H1 (cell line): ENCODE data around the gene DIPK1A. TPM values are rescaled to one million over a fixed set of nuclear protein-coding genes. Genes with fewer than 3 reads are reported as not detected.

Source experiments
- CTCF ChIA-PET: fragments of 300-600 bp; sonication (Branson Sonifier 250); formaldehyde crosslinking; loops from one replicate; lab custom pipeline; 2021; ENCODE audit not compliant: partially characterized antibody; lab: Charles Lee
- POLR2A ChIA-PET: fragments of 300-600 bp; sonication (Branson Sonifier 250); formaldehyde crosslinking; loops from one replicate; lab custom pipeline; 2021; ENCODE audit warnings: inconsistent platforms; ENCODE audit not compliant: partially characterized antibody; lab: Charles Lee
- DNase-seq, 2 experiments: peaks; one replicate each; pipeline versions ENCODE4 v3.0.0 to v3.0.0-alpha.2; 2010 to 2022; ENCODE audit warnings: low spot score in 2 of 2, low read depth in 1 of 2, mixed read lengths in 1 of 2
- FAIRE-seq: peaks from 2 replicates; lab custom pipeline; 2011; peaks lifted over from hg19 to GRCh38; lab: Jason Lieb, UNC
- H2AFZ ChIP-seq: 2 replicates; pipeline ENCODE4 v1.8.1; 2012; ENCODE audit warnings: low read length, inconsistent platforms
- H2AK5ac ChIP-seq: 2 replicates; pipeline ENCODE4 v1.6.1; 2013; ENCODE audit warnings: low read depth, low read length
- H2BK120ac ChIP-seq: replicated peaks from 2 replicates; pipeline ENCODE3; 2013; ENCODE audit warnings: low read depth, low read length, inconsistent platforms
- H2BK12ac ChIP-seq: 2 replicates; pipeline ENCODE4 v1.6.1; 2013; ENCODE audit warnings: low read depth, low read length
- H2BK15ac ChIP-seq: 2 replicates; pipeline ENCODE4 v1.6.1; 2013; ENCODE audit warnings: low read length
- H2BK20ac ChIP-seq: 2 replicates; pipeline ENCODE4 v1.6.1; 2013; ENCODE audit warnings: low read length
- H2BK5ac ChIP-seq: 2 replicates; pipeline ENCODE4 v1.6.1; 2013; ENCODE audit warnings: low read depth, low read length
- H3K14ac ChIP-seq: 2 replicates; pipeline ENCODE4 v1.6.1; 2013; ENCODE audit warnings: inconsistent platforms; ENCODE audit not compliant: insufficient read length
- H3K18ac ChIP-seq: 2 replicates; pipeline ENCODE4 v1.6.1; 2013; ENCODE audit warnings: low read length; ENCODE audit errors: extremely low read depth
- H3K23ac ChIP-seq: 2 replicates; pipeline ENCODE4 v1.6.1; 2013; ENCODE audit warnings: inconsistent platforms; ENCODE audit not compliant: insufficient read length
- H3K23me2 ChIP-seq: 2 replicates; pipeline ENCODE4 v1.6.1; 2013; ENCODE audit warnings: low read depth, low read length
- H3K27ac ChIP-seq: 2 replicates; pipeline ENCODE4 v1.6.1; 2011; ENCODE audit warnings: low read depth, low read length, inconsistent platforms
- H3K27me3 ChIP-seq, 4 experiments: replicated peaks in 1 of 4; 1 replicate in 1 of 4; 2 replicates in 3 of 4; pipeline versions ENCODE4 v1.6.1 to v1.8.1; 2011 to 2013; ENCODE audit warnings: low read length in 3 of 4, mild to moderate bottlenecking in 3 of 4, inconsistent platforms in 2 of 4, mixed read lengths in 2 of 4, moderate library complexity in 1 of 4; ENCODE audit not compliant: control insufficient read depth in 3 of 4, insufficient read depth in 3 of 4; ENCODE audit errors: extremely low read depth in 1 of 4
- H3K36me3 ChIP-seq, 4 experiments: 2 replicates each; pipeline versions ENCODE4 v1.6.1 to v1.8.1; 2011 to 2013; ENCODE audit warnings: mild to moderate bottlenecking in 4 of 4, low read length in 3 of 4, moderate library complexity in 2 of 4, control low read depth in 1 of 4, inconsistent platforms in 1 of 4; ENCODE audit not compliant: insufficient read depth in 4 of 4, control insufficient read depth in 2 of 4
- H3K4ac ChIP-seq: replicated peaks from 2 replicates; pipeline ENCODE3; 2013; ENCODE audit warnings: low read length, low read depth, mixed read lengths, inconsistent platforms; ENCODE audit not compliant: insufficient read length
- H3K4me1 ChIP-seq, 4 experiments: replicated peaks in 1 of 4; 1 replicate in 1 of 4; 2 replicates in 3 of 4; pipeline versions ENCODE4 v1.6.1 to v1.8.1; 2011 to 2013; ENCODE audit warnings: low read length in 3 of 4, inconsistent platforms in 2 of 4, mixed read lengths in 1 of 4; ENCODE audit not compliant: insufficient read depth in 4 of 4, control insufficient read depth in 3 of 4
- H3K4me2 ChIP-seq, 2 experiments: 2 replicates each; pipeline versions ENCODE4 v1.6.1 to v1.8.1; 2011 to 2013; ENCODE audit warnings: low read depth in 2 of 2, low read length in 2 of 2, control low read depth in 1 of 2, inconsistent platforms in 1 of 2, mild to moderate bottlenecking in 1 of 2; ENCODE audit not compliant: insufficient read depth in 1 of 2
- H3K4me3 ChIP-seq, 4 experiments: fragments of 200-600, 300-600 bp in 1 of 4; sonication (generic), shearing (Covaris generic), sonication (Bioruptor Twin) in 1 of 4; 2 replicates each; pipeline versions ENCODE4 v1.5.1 to v1.8.1; 2011 to 2016; ENCODE audit warnings: low read length in 4 of 4, low read depth in 3 of 4, control low read depth in 2 of 4, inconsistent platforms in 2 of 4, mild to moderate bottlenecking in 2 of 4, mixed read lengths in 1 of 4, moderate library complexity in 1 of 4; ENCODE audit not compliant: insufficient read depth in 2 of 4; ENCODE audit errors: extremely low read depth in 1 of 4
- H3K56ac ChIP-seq: replicated peaks from 2 replicates; pipeline ENCODE3; 2013; ENCODE audit warnings: low read depth, mild to moderate bottlenecking, mixed read lengths, low read length, inconsistent platforms; ENCODE audit not compliant: insufficient read length
- H3K79me1 ChIP-seq: 2 replicates; pipeline ENCODE4 v1.6.1; 2013; ENCODE audit warnings: low read depth, low read length, control low read depth
- H3K79me2 ChIP-seq, 2 experiments: 2 replicates each; pipeline versions ENCODE4 v1.6.1 to v1.8.1; 2012 to 2013; ENCODE audit warnings: low read length in 2 of 2, mild to moderate bottlenecking in 2 of 2, inconsistent platforms in 1 of 2; ENCODE audit not compliant: insufficient read depth in 2 of 2, control insufficient read depth in 1 of 2
- H3K9ac ChIP-seq, 4 experiments: replicated peaks in 1 of 4; 1 replicate in 1 of 4; 2 replicates in 3 of 4; pipeline versions ENCODE4 v1.6.1 to v1.8.1; 2011 to 2013; ENCODE audit warnings: low read depth in 3 of 4, low read length in 3 of 4, control low read depth in 2 of 4, mild to moderate bottlenecking in 2 of 4, moderate library complexity in 2 of 4, inconsistent platforms in 1 of 4; ENCODE audit errors: extremely low read depth in 1 of 4
- H3K9me3 ChIP-seq, 2 experiments: 2 replicates each; pipeline versions ENCODE4 v1.6.1 to v1.8.1; 2012 to 2013; ENCODE audit warnings: mild to moderate bottlenecking in 2 of 2, moderate library complexity in 2 of 2, control low read depth in 1 of 2, inconsistent platforms in 1 of 2, low read depth in 1 of 2, low read length in 1 of 2, mixed read lengths in 1 of 2; ENCODE audit not compliant: insufficient read depth in 2 of 2
- H4K20me1 ChIP-seq, 2 experiments: replicated peaks in 1 of 2; 2 replicates each; pipeline versions ENCODE3 to v1.8.1; 2011 to 2013; ENCODE audit warnings: inconsistent platforms in 2 of 2, low read length in 2 of 2, mild to moderate bottlenecking in 1 of 2; ENCODE audit not compliant: insufficient read depth in 2 of 2, control insufficient read depth in 1 of 2
- H4K5ac ChIP-seq: 2 replicates; pipeline ENCODE4 v1.6.1; 2013; ENCODE audit warnings: low read length, low read depth, mixed read lengths, inconsistent platforms; ENCODE audit not compliant: insufficient read length
- H4K8ac ChIP-seq: 2 replicates; pipeline ENCODE4 v1.8.0; 2013; ENCODE audit warnings: mild to moderate bottlenecking, moderate library complexity, low read length, inconsistent platforms; ENCODE audit not compliant: insufficient read depth; ENCODE audit errors: extremely low read depth
- H4K91ac ChIP-seq: replicated peaks from 2 replicates; pipeline ENCODE3; 2013; ENCODE audit warnings: low read length, mixed read lengths, inconsistent platforms; ENCODE audit not compliant: insufficient read length
- CTBP2 ChIP-seq: IDR thresholded peaks from 2 replicates; pipeline ENCODE4 v1.7.0; 2011; ENCODE audit warnings: borderline replicate concordance, mild to moderate bottlenecking, moderate library complexity, mixed read lengths, low read length; ENCODE audit not compliant: insufficient read depth, insufficient read length
- JUN ChIP-seq: IDR thresholded peaks from 2 replicates; pipeline ENCODE4 v1.6.1; 2011; ENCODE audit warnings: low read depth, mild to moderate bottlenecking, improper control_type of control experiment, low read length
- KDM5A ChIP-seq: fragments of 200-600 bp; IDR thresholded peaks from 2 replicates; pipeline ENCODE4 v1.7.1; 2012; ENCODE audit warnings: mild to moderate bottlenecking, low read length, inconsistent platforms, mixed read lengths
- POLR2AphosphoS5 ChIP-seq: IDR thresholded peaks from 2 replicates; pipeline ENCODE4 v1.6.1; 2011; ENCODE audit warnings: low read depth, low read length
- SUZ12 ChIP-seq: fragments of 200-600 bp; sonication (generic); IDR thresholded peaks from 2 replicates; pipeline ENCODE4 v1.6.1; 2012; ENCODE audit warnings: mild to moderate bottlenecking, inconsistent platforms, low read length, moderate library complexity, mixed read lengths
- TEAD4 ChIP-seq: IDR thresholded peaks from 2 replicates; pipeline ENCODE4 v1.6.1; 2012; ENCODE audit warnings: low read depth, low read length, inconsistent platforms, mixed read lengths
- WGBS, 2 experiments: shearing (Covaris generic) in 1 of 2; methylation state at CpG; one replicate each; pipeline versions ENCODE4 v1.1.6 to v1.1.7; 2013 to 2015; ENCODE audit warnings: low lambda C conversion rate in 2 of 2, mixed read lengths in 2 of 2, inconsistent platforms in 1 of 2, low coverage in 1 of 2, missing lambda C conversion rate in 1 of 2; ENCODE audit not compliant: insufficient replicate concordance in 2 of 2, insufficient coverage in 1 of 2, insufficient read length in 1 of 2; ENCODE audit errors: extremely low coverage in 1 of 2, missing lambda C conversion rate in 1 of 2; 5-methylcytosine and 5-hydroxymethylcytosine counted together
- polyA plus RNA-seq, 7 experiments: library from polyadenylated mRNA; depleted of rRNA in 3 of 7; stranded (reverse) in 5 of 7; unstranded in 2 of 7; fragments of >200 nt in 5 of 7; fragments of 200-250 nt in 2 of 7; gene quantifications; 1 replicate in 5 of 7; 2 replicates in 1 of 7; 4 replicates in 1 of 7; pipeline versions ENCODE4 v1.2.1 to v1.2.3, GENCODE V29; 2011 to 2013; ENCODE audit warnings: missing spikeins in 2 of 7, mixed read lengths in 2 of 7
- total RNA-seq: library from RNA; stranded (reverse); fragmentation: NEBNext Ultra II Directional; extraction: Animal tissue kit (Norgen Biotek cat#: 25700); gene quantifications from 2 replicates; pipeline ENCODE4 v1.2.1, GENCODE V29; 2021

DIPK1A gene
- total and polyA plus RNA-seq, 2 of the 8 experiments (the other 6 are each of a cell fraction or from before 2014, with no cell fraction given) = 2.5 to 5.0 TPM

DNA sequence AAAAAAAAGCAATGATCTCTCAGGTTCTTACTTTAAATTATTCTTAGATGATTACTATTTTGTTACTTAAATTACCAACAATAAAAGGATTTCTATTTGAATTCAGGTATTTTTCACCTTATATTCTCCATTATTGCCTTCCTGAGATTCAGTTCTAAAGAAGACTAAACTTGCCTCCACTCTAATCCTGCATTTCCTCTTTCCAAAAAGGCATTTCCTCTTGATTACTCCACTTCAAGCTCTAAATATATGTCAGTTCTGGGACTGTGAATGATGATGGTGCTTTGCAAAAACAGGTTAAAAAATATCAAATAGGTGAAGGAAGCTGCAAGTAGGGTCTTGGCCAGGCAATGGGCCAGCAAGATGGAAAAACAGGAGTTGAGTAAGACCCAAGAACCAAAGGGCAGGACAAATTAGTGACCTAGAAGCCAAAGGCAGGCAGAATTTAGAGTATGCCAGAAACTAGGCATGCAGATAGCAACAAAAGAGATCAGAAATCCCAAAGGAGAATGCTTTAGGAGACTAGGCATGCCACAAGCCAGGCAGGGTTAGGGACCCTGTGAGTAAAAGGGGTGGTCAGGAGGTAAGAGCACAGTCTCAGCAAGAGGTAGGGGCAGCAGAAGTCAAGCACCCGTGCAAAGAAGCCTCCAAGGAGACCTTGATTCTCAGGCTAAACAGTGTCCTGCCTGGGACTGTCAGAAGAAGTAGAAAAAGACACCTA is 11.3 kb upstream of the DIPK1A start:
- no peaks in the 10 kb centered on the region for H3K9me3 ChIP-seq
- no peak for DNase-seq
- H4K91ac ChIP-seq = no peak overlapping the region
- H3K27me3 ChIP-seq = no peaks in the 10 kb centered on the region; a peak in 1 of 7 replicates
- H3K14ac ChIP-seq = no peak overlapping the region
- H2AK5ac ChIP-seq = no peak overlapping the region
- no peak overlapping the region for H2BK15ac ChIP-seq
- no peak for TF ChIP-seq SUZ12
- TF ChIP-seq KDM5A = no peak
- TF ChIP-seq CTBP2 = no peak
- TF ChIP-seq POLR2AphosphoS5 = 0 out of 2 replicates have a peak, but pooled peaks have one; percentile 38
- TF ChIP-seq JUN = no peak
- TF ChIP-seq TEAD4 = no peak
- H4K5ac ChIP-seq = no peak overlapping the region
- H3K79me2 ChIP-seq = no peaks in the 10 kb centered on the region
- H3K4me3 ChIP-seq = no peak overlapping the region
- H3K79me1 ChIP-seq = no peaks in the 10 kb centered on the region
- no peak overlapping the region for H3K27ac ChIP-seq
- peak overlapping the region; percentile 24; the same call in 1 of the 2 replicates for H2AFZ ChIP-seq
- no peak overlapping the region for H3K23ac ChIP-seq
- H3K36me3 ChIP-seq = no peaks in the 10 kb centered on the region
- no peak overlapping the region for H3K56ac ChIP-seq
- H3K9ac ChIP-seq = no peak overlapping the region
- 30% methylated on average over 1 of the region's 1 CpG; no CpG with 5 or more reads in 1 of the 2 experiments for WGBS, 2 experiments
- no peak overlapping the region for H2BK20ac ChIP-seq
- CTCF ChIA-PET = interaction anchor here (0.6 to 8.2 kb wide), 4 partner anchors 14 to 113 kb away, joined by 3 to 67 read pairs (median 4); no protein-coding TSS in a partner anchor
- no peak overlapping the region for H3K18ac ChIP-seq
- H4K20me1 ChIP-seq = no peaks in the 10 kb centered on the region
- POLR2A ChIA-PET = interaction anchor here (1.2 to 1.5 kb wide), 2 partner anchors 11 to 130 kb away, joined by 3 to 6 read pairs; partner anchors contain the start of gene DIPK1A
- no peak overlapping the region for H4K8ac ChIP-seq
- H2BK120ac ChIP-seq = no peak overlapping the region
- H3K23me2 ChIP-seq = no peaks in the 10 kb centered on the region
- H3K4me2 ChIP-seq = no peak overlapping the region; a peak in 1 of 4 replicates
- peaks cover 0 to 6% (median 0%) of the 10 kb centered on the region in 4 experiments; a peak in 1 of 7 replicates for H3K4me1 ChIP-seq
- no peak overlapping the region for H3K4ac ChIP-seq
- no peak overlapping the region for H2BK5ac ChIP-seq
- peak; percentile 50 for FAIRE-seq
- no peak overlapping the region for H2BK12ac ChIP-seq
